Peyer's patch (tissue), 4 donors: ENCODE measurements around the gene RPL11.

ENCODE experiments used
- POLR2A ChIP-seq, 2 donors: fragments of 450-650 bp; IDR thresholded peaks; one replicate each; pipeline ENCODE4 v1.5.1; 2017; ENCODE audit warnings: antibody characterized with exemption in 2 of 2, mild to moderate bottlenecking in 2 of 2, moderate library complexity in 2 of 2
- TF ChIP-seq, protein P1 (sequence below), 6 experiments: fragments of 450-650 bp in 4 of 6; fragments of 200-600 bp in 2 of 6; sonication (generic) in 1 of 6; IDR thresholded peaks; one replicate each; pipeline ENCODE4 v1.5.1; 2017 to 2019; ENCODE audit warnings: antibody characterized with exemption in 6 of 6, mild to moderate bottlenecking in 3 of 6, moderate library complexity in 1 of 6

- TF ChIP-seq, protein P1, sequence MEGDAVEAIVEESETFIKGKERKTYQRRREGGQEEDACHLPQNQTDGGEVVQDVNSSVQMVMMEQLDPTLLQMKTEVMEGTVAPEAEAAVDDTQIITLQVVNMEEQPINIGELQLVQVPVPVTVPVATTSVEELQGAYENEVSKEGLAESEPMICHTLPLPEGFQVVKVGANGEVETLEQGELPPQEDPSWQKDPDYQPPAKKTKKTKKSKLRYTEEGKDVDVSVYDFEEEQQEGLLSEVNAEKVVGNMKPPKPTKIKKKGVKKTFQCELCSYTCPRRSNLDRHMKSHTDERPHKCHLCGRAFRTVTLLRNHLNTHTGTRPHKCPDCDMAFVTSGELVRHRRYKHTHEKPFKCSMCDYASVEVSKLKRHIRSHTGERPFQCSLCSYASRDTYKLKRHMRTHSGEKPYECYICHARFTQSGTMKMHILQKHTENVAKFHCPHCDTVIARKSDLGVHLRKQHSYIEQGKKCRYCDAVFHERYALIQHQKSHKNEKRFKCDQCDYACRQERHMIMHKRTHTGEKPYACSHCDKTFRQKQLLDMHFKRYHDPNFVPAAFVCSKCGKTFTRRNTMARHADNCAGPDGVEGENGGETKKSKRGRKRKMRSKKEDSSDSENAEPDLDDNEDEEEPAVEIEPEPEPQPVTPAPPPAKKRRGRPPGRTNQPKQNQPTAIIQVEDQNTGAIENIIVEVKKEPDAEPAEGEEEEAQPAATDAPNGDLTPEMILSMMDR (IDR thresholded peaks at IDR 0.05), result no peak
- no peak for TF ChIP-seq POLR2A (IDR thresholded peaks at IDR 0.05)
These were observed 9.7 kb downstream of the RPL11 start for GRCh38 chr1:23701310-23701709.
